Thyroid gland (tissue), 4 donors: Measurements from ENCODE around the gene RNASEH2A.

ENCODE experiments used
- POLR2A ChIP-seq, 2 donors: fragments of 450-650 bp; IDR thresholded peaks; one replicate each; pipeline ENCODE4 v1.6.1; 2017; ENCODE audit warnings: antibody characterized with exemption in 2 of 2, mild to moderate bottlenecking in 2 of 2, moderate library complexity in 1 of 2
- TF ChIP-seq, protein P1 (sequence below), 6 experiments: fragments of 200-600 bp in 3 of 6; fragments of 450-650 bp in 3 of 6; sonication (generic) in 3 of 6; IDR thresholded peaks; one replicate each; pipeline ENCODE4 v1.5.1; 2016 to 2019; ENCODE audit warnings: antibody characterized with exemption in 6 of 6, mild to moderate bottlenecking in 2 of 6, inconsistent platforms in 1 of 6, moderate library complexity in 1 of 6

DNA sequence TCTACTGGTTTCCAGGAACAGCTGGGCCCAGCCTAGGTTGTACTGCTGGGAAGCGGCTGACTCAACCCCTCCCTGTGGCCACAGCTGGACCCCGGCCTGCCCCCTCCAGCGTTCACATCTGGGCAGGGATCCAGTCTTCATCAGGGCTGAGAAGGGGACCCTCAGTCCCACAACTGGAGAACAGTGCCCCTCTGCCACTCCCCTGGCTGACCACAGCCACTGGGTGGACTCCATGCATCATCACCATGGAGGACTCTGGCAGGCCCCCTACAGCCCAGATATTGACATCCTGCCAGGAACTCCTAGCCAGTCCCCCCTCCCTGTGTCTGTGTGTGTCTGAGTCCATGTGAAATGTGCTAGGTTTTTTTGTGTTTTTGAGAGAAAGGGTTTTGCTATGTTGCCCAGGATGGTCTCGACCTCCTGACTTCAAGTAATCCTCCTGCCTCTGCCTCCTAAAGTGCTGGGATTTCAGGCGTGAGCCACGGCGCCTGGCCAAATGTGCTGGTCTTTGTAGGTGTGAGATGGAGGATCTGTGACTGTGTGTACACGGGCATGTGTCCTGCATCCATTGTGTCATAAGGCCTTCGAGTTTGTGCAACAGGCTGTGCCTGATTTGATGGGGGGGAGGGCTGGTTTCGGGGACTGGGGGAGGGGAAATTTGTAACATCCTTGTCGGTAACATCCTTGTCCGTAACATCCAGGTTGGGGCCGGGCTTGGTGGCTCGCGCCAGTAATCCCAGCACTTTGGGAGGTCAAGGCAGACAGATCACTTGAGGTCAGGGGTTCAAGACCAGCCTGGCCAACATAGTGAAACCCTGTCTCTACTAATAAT, 27.0 kb upstream of the RNASEH2A start:
- TF ChIP-seq, protein P1, sequence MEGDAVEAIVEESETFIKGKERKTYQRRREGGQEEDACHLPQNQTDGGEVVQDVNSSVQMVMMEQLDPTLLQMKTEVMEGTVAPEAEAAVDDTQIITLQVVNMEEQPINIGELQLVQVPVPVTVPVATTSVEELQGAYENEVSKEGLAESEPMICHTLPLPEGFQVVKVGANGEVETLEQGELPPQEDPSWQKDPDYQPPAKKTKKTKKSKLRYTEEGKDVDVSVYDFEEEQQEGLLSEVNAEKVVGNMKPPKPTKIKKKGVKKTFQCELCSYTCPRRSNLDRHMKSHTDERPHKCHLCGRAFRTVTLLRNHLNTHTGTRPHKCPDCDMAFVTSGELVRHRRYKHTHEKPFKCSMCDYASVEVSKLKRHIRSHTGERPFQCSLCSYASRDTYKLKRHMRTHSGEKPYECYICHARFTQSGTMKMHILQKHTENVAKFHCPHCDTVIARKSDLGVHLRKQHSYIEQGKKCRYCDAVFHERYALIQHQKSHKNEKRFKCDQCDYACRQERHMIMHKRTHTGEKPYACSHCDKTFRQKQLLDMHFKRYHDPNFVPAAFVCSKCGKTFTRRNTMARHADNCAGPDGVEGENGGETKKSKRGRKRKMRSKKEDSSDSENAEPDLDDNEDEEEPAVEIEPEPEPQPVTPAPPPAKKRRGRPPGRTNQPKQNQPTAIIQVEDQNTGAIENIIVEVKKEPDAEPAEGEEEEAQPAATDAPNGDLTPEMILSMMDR (IDR thresholded peaks at IDR 0.05), result no peak
- TF ChIP-seq POLR2A (IDR thresholded peaks at IDR 0.05), result no peak
